Measurements from ENCODE around the gene KIAA0232.

KIAA0232 gene

DNA sequence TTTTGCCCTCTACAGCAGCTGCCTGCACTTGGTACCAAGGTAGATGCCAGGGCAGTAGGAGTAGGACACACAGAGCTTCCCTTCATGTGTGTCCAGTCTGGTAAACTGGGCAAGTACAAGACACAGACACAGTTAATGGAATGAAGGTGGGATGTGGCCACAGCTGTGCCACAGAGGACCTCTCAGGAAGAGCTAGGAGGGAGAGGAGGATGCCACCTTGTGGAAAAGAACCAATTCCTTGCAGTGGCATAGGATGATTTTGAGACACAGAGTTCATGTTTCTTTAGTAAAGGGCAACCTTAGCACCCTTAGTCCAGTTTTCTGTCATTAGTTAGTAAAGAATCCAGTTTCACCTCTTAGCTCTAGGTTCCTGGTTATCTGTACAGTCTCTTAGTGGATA lies 90.8 kb downstream of the KIAA0232 start:
- CTCF ChIA-PET: interaction anchor here (0.6 to 7.5 kb wide), 72 partner anchors 7 to 231 kb away, joined by 3 to 190 read pairs (median 6); partner anchors contain the start of genes BLOC1S4, GRPEL1, KIAA0232 and MRFAP1L1
- TF ChIP-seq, protein P1, sequence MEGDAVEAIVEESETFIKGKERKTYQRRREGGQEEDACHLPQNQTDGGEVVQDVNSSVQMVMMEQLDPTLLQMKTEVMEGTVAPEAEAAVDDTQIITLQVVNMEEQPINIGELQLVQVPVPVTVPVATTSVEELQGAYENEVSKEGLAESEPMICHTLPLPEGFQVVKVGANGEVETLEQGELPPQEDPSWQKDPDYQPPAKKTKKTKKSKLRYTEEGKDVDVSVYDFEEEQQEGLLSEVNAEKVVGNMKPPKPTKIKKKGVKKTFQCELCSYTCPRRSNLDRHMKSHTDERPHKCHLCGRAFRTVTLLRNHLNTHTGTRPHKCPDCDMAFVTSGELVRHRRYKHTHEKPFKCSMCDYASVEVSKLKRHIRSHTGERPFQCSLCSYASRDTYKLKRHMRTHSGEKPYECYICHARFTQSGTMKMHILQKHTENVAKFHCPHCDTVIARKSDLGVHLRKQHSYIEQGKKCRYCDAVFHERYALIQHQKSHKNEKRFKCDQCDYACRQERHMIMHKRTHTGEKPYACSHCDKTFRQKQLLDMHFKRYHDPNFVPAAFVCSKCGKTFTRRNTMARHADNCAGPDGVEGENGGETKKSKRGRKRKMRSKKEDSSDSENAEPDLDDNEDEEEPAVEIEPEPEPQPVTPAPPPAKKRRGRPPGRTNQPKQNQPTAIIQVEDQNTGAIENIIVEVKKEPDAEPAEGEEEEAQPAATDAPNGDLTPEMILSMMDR (IDR thresholded peaks at IDR 0.05; ENCODE audit: control extremely low read depth, extremely low read depth, low read depth, missing control alignments): peak; percentile 34
- POLR2A ChIA-PET: no interaction called here
- no peak for DNase-seq (ENCODE audit: extremely low spot score)

DNA sequence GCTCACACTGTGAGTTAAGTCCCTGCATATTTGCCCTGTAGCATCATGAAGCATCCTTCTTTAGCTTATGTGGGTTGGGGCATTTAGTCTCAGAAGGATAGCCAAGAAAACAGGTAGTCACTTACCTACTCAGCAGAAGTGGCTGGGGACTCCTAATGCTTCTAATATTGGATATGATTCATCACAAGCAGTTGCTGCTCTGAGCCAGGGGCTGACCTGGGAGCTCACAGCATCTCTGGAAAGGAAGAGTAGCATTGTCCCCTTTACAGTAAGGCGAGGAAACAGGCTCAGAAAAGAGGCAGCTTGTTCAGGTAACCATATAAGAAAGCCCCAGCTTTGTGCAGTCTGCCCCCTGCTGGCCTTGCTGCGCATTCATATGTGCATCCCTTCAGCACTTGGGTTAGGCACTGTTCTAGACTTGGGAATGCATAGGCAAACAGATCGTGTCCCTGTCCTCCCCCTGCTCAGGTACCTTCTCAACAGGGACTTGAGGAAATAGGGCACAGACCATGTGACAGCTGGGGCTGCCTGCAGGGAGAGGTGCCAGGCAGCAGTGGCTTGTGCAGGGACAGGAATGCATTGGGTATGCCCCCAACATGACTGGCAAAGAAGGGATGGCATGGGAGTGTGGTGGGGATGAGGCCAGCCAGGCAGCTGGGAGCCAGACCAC lies 91.4 kb downstream of the KIAA0232 start:
- CTCF ChIA-PET: interaction anchor here (0.6 to 7.5 kb wide), 72 partner anchors 8 to 232 kb away, joined by 3 to 190 read pairs (median 6); partner anchors contain the start of genes BLOC1S4, GRPEL1, KIAA0232 and MRFAP1L1
- POLR2A ChIA-PET: no interaction called here
- DNase-seq (ENCODE audit: extremely low spot score): peak; percentile 76
- TF ChIP-seq, protein P1 (IDR thresholded peaks at IDR 0.05; ENCODE audit: control extremely low read depth, extremely low read depth, low read depth, missing control alignments): peak; percentile 87

DNA sequence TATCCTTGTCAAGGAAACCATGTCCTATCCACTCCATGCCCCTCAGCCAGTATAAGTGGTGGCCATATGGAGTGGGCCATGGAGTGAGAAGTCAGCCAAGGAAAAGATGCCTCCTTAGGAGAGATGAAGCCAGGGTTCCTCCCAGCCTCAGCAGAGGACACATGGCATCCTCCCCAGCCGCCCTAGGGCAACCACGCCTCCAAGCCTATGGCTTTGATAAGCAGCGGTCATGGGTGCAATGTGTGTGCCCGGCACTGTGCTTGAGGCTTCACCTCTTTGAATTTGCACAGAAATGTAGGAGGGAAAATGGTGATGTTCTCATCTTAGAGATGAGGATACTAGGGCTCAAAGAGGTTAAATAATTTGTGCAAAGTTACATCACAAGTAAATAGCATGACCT lies 92.5 kb downstream of the KIAA0232 start:
- CTCF ChIA-PET: interaction anchor here (0.9 to 7.5 kb wide), 24 partner anchors 9 to 208 kb away, joined by 3 to 190 read pairs (median 13); partner anchors contain the start of genes BLOC1S4 and KIAA0232
- DNase-seq (ENCODE audit: extremely low spot score): no peak
- TF ChIP-seq, protein P1 (IDR thresholded peaks at IDR 0.05; ENCODE audit: control extremely low read depth, extremely low read depth, low read depth, missing control alignments): no peak
- POLR2A ChIA-PET: no interaction called here

DNA sequence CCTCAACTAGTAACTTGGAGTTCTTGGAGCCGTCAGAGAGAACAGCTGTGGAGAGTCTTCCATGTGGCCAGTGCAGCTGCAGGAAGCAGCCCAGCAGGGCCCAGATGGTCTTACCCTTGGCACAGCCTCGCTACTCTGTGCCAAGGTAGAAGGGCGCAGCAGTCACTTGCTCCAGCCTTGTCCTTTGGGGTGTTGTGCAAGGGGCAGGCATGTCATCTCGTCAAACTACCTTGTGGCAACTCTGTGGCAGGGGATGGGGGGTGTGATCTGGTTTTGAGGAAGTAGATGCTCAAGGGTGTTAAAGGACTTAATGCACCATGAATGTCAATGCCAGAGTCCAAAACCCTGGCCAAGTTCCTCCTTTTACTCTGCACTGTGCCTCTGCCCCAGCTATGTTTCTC lies 92.9 kb downstream of the KIAA0232 start:
- DNase-seq (ENCODE audit: extremely low spot score): no peak
- ChIA-PET CTCF (interaction anchor here (0.9 to 7.5 kb wide), 10 partner anchors 9 to 158 kb away, joined by 3 to 190 read pairs (median 16); partner anchors contain the start of gene BLOC1S4), POLR2A (no interaction called here)
- TF ChIP-seq, protein P1 (IDR thresholded peaks at IDR 0.05; ENCODE audit: control extremely low read depth, extremely low read depth, low read depth, missing control alignments): no peak

DNA sequence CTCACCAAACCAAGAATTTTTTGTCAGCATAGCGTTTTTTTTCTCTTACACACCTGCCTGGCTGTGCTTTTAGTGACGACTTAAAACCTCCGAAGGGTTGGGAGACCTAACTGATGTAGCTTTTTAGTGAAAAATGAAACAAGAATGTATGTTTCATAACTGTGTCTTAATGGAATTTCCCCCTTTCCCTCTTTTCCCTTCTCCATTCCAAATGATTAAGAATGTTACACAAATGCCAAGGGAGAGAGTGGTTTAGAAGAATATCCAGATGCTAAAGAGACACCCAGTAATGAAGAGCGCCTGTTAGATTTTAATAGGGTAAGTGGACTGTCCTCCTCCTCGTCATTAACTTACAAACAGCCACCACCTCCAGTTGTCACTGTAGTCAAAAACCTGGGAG lies 93.9 kb downstream of the KIAA0232 start:
- DNase-seq (ENCODE audit: extremely low spot score): no peak
- ChIA-PET POLR2A (no interaction called here), CTCF (interaction anchor here (1.1 to 7.5 kb wide), 4 partner anchors 8 to 159 kb away, joined by 3 to 190 read pairs (median 76); partner anchors contain the start of gene BLOC1S4)
- TF ChIP-seq, protein P1 (IDR thresholded peaks at IDR 0.05; ENCODE audit: control extremely low read depth, extremely low read depth, low read depth, missing control alignments): no peak

DNA sequence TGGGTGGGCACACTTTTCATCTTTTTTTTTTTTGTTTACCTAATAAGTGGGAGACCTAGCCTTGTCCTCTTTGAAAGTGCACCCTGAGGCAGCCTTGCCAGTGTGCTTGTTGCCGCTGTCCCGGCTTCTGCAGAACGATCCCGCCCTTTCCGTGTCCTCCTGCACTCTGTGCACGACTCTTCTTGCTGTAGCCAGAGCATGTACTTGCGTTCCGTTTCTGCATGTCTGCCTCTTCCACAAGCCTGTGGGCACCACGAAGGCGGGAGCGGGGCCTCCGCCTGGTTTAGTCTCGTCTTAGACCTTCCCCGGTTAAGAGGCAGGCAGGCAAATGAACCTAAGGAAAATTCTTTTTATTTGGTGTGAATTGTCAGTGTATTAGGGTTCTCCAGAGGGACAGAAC lies 94.5 kb downstream of the KIAA0232 start:
- POLR2A ChIA-PET: no interaction called here
- DNase-seq (ENCODE audit: extremely low spot score): no peak
- TF ChIP-seq, protein P1 (IDR thresholded peaks at IDR 0.05; ENCODE audit: control extremely low read depth, extremely low read depth, low read depth, missing control alignments): no peak
- CTCF ChIA-PET: interaction anchor here (1.1 to 7.5 kb wide), 2 partner anchors 92 to 159 kb away, joined by 3 to 190 read pairs; partner anchors contain the start of gene BLOC1S4

All from GM10248 (cell line).